ENCODE results near the gene NCOA4.

DNA sequence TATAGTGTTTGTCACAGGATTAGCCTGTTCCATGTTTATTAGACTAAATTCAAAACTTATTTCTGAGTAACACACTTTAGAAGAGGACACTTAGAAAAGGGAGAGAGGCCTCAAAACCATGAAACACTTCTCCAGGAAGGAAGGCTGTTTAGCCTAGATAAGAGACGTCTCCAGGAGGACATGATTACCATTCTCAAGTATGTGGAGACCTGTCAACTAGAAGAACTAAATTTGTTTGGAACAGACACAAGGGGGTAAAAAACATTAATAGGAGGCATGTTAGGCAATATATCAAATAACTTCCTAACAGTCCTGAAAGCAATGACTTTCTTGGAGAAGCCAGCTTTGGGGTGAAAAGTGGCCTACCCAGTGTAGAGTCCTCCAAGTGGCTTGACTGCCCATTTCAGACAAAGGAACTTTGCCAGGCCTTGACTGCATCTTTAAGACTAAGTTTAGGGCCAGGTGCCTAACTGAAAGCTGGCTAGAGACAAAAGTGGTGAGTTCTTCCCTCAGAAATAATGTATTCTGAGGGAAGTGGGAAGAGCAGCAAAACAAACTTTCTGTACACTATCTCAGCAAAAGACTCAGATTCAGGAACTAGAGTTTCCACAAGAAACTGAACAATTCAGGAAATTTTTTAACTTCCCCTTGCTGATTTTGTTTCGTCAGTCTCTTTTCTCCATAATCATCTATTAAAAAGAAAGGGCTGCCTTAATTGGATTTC is 11.8 kb downstream of the NCOA4 start:
- TF ChIP-seq, protein P1, sequence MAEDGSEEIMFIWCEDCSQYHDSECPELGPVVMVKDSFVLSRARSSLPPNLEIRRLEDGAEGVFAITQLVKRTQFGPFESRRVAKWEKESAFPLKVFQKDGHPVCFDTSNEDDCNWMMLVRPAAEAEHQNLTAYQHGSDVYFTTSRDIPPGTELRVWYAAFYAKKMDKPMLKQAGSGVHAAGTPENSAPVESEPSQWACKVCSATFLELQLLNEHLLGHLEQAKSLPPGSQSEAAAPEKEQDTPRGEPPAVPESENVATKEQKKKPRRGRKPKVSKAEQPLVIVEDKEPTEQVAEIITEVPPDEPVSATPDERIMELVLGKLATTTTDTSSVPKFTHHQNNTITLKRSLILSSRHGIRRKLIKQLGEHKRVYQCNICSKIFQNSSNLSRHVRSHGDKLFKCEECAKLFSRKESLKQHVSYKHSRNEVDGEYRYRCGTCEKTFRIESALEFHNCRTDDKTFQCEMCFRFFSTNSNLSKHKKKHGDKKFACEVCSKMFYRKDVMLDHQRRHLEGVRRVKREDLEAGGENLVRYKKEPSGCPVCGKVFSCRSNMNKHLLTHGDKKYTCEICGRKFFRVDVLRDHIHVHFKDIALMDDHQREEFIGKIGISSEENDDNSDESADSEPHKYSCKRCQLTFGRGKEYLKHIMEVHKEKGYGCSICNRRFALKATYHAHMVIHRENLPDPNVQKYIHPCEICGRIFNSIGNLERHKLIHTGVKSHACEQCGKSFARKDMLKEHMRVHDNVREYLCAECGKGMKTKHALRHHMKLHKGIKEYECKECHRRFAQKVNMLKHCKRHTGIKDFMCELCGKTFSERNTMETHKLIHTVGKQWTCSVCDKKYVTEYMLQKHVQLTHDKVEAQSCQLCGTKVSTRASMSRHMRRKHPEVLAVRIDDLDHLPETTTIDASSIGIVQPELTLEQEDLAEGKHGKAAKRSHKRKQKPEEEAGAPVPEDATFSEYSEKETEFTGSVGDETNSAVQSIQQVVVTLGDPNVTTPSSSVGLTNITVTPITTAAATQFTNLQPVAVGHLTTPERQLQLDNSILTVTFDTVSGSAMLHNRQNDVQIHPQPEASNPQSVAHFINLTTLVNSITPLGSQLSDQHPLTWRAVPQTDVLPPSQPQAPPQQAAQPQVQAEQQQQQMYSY (CRISPR knock-in tag; IDR thresholded peaks at IDR 0.05) = no peak
- TF ChIP-seq CTCF (IDR thresholded peaks at IDR 0.05) (no peak), ZNF263 (CRISPR knock-in tag; IDR thresholded peaks at IDR 0.05; ENCODE audit: low read depth) (no peak)
- TF ChIP-seq, protein P2, sequence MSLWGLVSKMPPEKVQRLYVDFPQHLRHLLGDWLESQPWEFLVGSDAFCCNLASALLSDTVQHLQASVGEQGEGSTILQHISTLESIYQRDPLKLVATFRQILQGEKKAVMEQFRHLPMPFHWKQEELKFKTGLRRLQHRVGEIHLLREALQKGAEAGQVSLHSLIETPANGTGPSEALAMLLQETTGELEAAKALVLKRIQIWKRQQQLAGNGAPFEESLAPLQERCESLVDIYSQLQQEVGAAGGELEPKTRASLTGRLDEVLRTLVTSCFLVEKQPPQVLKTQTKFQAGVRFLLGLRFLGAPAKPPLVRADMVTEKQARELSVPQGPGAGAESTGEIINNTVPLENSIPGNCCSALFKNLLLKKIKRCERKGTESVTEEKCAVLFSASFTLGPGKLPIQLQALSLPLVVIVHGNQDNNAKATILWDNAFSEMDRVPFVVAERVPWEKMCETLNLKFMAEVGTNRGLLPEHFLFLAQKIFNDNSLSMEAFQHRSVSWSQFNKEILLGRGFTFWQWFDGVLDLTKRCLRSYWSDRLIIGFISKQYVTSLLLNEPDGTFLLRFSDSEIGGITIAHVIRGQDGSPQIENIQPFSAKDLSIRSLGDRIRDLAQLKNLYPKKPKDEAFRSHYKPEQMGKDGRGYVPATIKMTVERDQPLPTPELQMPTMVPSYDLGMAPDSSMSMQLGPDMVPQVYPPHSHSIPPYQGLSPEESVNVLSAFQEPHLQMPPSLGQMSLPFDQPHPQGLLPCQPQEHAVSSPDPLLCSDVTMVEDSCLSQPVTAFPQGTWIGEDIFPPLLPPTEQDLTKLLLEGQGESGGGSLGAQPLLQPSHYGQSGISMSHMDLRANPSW (CRISPR knock-in tag; conservative IDR thresholded peaks at IDR 0.05; ENCODE audit: low read depth) = no peak
- TF ChIP-seq, protein P3, sequence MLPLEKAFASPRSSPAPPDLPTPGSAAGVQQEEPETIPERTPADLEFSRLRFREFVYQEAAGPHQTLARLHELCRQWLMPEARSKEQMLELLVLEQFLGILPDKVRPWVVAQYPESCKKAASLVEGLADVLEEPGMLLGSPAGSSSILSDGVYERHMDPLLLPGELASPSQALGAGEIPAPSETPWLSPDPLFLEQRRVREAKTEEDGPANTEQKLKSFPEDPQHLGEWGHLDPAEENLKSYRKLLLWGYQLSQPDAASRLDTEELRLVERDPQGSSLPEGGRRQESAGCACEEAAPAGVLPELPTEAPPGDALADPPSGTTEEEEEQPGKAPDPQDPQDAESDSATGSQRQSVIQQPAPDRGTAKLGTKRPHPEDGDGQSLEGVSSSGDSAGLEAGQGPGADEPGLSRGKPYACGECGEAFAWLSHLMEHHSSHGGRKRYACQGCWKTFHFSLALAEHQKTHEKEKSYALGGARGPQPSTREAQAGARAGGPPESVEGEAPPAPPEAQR (CRISPR knock-in tag; IDR thresholded peaks at IDR 0.05) = no peak

Measured in WTC11 (cell line).